Right hindlimb (tissue), 1 donor: Measurements from ENCODE around the gene CYTH2.

Experiments
- DNase-seq: peaks from one replicate; pipeline ENCODE4 v3.0.0-alpha.2; 2018

Gene CYTH2

DNA sequence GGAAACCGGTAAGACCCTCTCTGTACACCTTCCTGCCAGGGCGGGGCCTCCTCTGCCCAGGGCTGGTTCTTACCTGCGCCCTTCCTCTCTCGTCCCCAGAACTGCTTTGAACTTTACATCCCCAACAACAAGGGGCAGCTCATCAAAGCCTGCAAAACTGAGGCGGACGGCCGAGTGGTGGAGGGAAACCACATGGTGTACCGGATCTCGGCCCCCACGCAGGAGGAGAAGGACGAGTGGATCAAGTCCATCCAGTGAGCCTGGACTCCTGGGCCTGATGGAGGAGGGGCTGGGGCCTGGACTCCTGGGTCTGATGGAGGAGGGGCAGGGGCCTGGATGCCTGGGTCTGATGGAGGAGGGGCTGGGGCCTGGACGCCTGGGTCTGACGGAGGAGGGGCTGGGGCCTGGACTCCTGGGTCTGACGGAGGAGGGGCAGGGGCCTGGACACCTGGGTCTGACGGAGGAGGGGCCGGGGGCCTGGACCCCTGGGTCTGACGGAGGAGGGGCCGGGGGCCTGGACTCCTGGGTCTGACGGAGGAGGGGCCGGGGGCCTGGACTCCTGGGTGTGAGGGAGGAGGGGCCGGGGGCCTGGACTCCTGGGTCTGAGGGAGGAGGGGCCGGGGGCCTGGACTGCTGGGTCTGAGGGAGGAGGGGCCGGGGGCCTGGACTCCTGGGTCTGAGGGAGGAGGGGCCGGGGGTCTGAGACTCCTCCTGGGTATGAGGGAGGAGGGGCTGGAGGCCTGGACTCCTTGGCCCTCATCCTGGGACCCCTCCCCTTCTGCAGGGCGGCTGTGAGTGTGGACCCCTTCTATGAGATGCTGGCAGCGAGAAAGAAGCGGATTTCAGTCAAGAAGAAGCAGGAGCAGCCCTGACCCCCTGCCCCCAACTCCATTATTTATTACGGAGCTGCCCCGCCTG is 9.4 kb downstream of the CYTH2 start:
- DNase-seq, result peak; percentile 21

DNA sequence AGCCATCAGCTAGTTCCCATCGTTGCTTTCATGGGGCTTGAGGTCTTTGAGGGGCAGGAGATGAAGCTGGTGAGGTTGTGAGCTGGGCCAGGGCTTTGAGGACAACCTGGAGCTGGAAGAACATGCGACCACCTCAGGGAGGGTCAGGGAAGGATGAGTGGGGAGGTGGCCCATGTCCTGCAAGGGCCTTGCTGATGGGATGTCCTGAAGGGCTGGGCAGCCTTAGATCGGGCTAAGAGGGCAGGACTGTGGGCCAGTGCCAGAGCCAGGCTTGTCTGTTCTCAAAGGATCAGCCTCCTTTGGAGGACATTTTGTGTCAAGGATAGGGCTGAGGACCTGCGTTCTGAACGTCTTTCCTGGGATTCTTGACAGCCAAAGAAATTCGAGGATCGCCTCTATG is 10.5 kb downstream of the CYTH2 start:
- peak; percentile 26 for DNase-seq

- peak; percentile 72 for DNase-seq
Measured at GRCh38 chr19:48480183-48480557, 11.0 kb downstream of the CYTH2 start.

GRCh38 chr19:48480558-48481500 is 11.7 kb downstream of the CYTH2 start:
- peak; percentile 74 for DNase-seq

GRCh38 chr19:48481846-48482639 is 12.9 kb downstream of the CYTH2 start:
- DNase-seq, result no peak

- DNase-seq, result no peak
Measured at GRCh38 chr19:48483301-48483700, 14.1 kb downstream of the CYTH2 start.

- peak; percentile 8 for DNase-seq
Measured at GRCh38 chr19:48484247-48484893, 15.2 kb downstream of the CYTH2 start.

DNA sequence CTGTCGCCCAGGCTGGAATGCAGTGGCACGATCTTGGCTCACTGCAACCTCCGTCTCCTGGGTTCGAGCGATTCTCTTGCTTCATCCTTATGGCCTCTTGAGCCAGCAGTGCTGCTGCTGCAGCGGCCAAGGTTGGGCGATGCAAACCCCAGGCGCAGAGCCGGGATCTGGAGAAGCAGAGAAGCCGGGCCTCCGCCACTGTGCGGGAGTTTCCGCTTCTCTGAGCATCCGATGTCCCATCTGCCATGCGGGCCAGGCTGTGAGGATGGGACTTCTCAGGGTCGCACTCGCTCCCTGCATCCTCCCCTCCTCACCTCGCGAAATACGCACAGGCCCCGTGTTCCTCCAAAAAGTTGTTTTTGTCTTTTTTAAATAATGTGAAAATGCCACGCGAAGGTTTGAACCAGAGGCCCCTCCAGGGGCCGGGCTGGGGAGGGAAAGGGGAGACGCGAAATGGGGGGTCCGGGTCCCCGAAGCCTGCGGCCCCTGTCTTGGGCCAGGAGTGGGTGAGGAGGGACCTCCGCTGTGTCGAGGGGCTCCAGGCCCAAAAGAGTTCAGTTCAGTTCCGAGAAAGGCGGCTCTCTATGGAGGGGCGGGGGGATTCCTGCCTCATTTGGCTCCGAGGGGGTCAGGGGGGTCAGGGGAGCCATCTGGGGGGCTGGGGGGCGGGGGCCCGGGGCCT is 15.9 kb downstream of the CYTH2 start:
- peak; percentile 17 for DNase-seq

GRCh38 chr19:48486706-48487105 is 17.5 kb downstream of the CYTH2 start:
- peak; percentile 9 for DNase-seq

DNA sequence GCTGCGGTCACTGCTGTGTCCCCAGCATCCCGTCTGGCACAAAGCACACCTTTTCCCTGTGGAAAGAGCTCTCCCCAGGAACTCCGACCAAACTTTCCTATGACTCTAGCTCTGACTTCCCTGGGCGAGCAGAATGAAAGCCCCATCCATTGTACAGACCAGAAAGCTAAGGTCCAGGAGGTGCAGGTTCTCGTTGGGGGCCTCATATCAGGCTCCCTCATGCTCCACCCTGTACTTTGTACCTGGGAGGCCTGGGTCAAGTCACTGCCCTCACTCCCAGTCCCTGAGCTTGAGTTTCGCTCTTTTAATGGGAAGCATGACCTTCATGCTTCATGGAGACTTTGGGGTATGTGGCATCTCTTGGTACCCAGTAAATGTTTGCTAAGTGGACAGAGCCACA is 18.4 kb downstream of the CYTH2 start:
- peak; percentile 8 for DNase-seq

DNA sequence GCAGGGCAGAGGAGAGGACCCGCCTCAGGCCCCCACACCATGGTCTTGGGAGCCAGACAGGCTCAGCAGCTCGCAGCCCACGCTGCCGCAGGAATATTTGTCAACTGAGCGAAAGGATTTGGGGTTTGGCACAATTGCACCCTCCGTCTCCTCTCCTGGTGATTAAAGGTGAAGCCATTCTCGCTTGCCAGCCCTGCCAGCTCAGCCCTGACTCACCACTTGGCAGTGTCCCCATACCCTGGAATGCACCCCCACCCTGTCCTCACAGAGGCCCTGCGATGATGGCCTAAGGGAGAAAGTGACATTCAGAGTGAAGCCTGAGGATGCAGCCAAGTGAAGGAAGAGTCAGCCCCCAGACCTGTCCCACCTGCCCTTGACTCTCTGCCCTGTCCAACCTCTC is 18.8 kb downstream of the CYTH2 start:
- DNase-seq, result peak; percentile 50

GRCh38 chr19:48488478-48488877 is 19.3 kb downstream of the CYTH2 start:
- peak; percentile 12 for DNase-seq

DNA sequence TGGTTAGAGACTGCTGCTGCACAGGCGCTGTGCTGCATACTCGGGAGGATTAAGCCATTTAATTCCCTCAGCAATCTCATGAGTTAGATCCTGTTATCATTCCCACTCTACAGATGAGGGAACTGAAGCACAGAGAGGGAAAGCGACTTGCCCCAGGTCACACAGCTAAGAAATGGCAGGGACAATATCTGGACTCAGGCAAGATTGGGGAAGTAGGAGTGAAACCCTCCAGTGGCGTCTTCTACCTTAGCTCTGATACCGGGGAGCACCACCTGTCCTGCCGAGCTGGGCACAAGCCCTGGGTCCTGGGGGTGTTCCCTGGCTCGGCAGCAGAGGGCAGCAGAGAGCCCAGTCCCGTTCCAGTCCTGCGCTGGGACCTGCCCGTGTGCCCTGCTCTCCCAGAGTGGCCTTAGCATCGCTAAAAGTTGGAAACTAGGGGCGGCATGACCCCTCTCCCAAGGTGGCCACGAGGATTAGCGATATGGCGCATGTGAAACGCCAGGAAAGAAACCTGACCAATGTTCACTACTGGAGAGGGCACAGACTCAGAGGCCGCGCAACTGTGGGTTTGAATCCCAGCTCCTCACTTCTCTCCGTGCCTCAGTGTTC is 20.5 kb downstream of the CYTH2 start:
- DNase-seq, result peak; percentile 67

DNA sequence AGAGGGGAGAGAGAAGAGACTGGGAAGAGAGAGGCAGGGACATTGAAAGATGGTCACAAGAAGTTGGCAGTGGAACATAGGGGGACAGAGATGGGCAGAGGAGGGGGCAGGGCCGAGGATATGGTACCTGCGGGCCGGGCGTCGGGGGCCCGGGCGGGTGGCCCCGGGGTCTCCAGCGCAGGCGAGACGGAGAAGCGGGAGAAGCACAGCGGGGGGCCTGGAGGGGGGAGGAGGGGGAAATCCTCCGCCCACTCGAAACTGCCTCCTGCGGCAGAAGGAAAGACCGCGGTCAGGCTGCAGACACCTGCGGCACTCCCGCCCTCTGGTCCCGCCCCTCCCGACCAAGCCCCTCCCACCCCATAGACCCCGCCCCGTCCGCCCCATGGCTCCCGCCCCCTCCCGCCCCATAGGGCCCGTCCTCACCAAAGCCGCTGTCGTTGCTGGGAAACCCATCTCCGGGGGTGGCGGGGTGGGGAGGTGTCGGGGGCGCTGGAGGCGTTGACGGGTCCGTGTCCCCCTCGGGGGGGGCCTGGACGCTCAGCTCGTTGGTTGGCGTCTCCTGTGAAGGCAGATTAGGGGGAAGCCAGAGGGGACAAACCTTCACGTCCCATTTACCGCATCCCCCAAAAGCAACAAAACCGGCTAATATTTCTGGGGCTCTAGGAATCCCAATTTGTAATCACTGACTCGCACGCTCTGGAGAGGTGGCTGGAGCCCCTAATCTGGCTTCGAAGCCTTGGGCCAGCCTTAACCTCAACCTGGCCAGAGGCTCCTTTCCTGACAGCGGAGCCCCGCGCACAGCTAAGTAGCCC is 22.0 kb downstream of the CYTH2 start:
- DNase-seq, result peak; percentile 55

DNA sequence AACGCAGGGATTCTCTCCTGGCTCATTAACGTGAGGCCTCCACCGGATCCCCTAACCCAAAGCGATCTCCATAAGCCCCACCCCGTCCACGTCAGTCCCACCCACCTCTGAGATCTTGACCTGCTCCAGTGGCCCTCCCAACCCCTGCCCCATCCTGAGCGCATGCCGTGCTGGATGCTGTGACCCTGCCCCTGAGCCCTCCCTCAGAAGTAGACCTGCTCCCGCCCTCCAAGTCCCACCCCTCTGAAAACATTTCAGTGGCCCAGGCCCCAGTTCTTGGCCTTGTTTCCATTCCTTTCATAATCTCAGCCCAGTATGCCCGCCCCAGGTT is 22.6 kb downstream of the CYTH2 start:
- DNase-seq, result peak; percentile 25

GRCh38 chr19:48492925-48493717 is 24.0 kb downstream of the CYTH2 start:
- peak; percentile 94 for DNase-seq

- peak; percentile 24 for DNase-seq
Measured at GRCh38 chr19:48493718-48494401, 24.7 kb downstream of the CYTH2 start.

DNA sequence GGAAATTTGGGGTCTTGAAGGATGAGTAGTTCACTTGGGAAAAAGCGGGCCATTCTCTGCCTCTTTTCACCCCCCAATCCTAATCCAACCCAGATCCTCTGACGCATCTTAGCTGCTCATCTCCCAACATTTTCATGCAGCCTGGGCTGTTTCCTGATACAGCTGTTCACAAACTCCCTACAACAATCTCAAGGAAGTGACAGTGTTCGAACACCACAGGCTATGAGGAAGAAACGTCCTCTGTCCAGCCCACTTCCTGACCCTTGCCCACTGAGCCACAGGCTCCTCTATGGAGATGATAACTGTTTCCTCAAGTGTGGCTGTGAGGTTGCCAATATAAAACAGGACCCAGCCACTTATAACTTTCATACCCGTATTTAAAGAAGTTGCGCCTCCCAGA is 26.2 kb downstream of the CYTH2 start:
- peak; percentile 12 for DNase-seq
